Neural crest cell (in vitro differentiated cells): ENCODE results near the gene OXLD1. TPM values are rescaled to one million over a fixed set of nuclear protein-coding genes. Genes with fewer than 3 reads are reported as not detected.

Source experiments
- DNase-seq: peaks from one replicate; pipeline ENCODE4 v3.0.0; 2021; ENCODE audit warnings: low read depth, mixed read lengths, low spot score
- H3K27ac Mint-ChIP-seq: one replicate; pipeline ENCODE4 v1.8.0; 2021; ENCODE audit warnings: mild to moderate bottlenecking, mixed read lengths; ENCODE audit not compliant: unreplicated experiment
- H3K27me3 Mint-ChIP-seq: 2 replicates; pipeline ENCODE4 v1.8.0; 2021; ENCODE audit warnings: low read depth, mild to moderate bottlenecking, mixed read lengths
- H3K36me3 Mint-ChIP-seq: 2 replicates; pipeline ENCODE4 v1.8.0; 2021; ENCODE audit warnings: low read depth, mild to moderate bottlenecking, mixed read lengths
- H3K4me1 Mint-ChIP-seq: 2 replicates; pipeline ENCODE4 v1.8.0; 2021; ENCODE audit warnings: mixed read lengths
- H3K4me3 Mint-ChIP-seq: one replicate; pipeline ENCODE4 v1.8.0; 2021; ENCODE audit warnings: mild to moderate bottlenecking, mixed read lengths
- H3K9me3 Mint-ChIP-seq: 2 replicates; pipeline ENCODE4 v1.8.0; 2021; ENCODE audit warnings: mixed read lengths
- total RNA-seq: library from RNA; stranded (reverse); gene quantifications from 2 replicates; pipeline ENCODE4 v1.2.1, GENCODE V29; 2021
- TF ChIP-seq, protein P1 (sequence below): fragments of 200-600 bp; sonication (generic); conservative IDR thresholded peaks from 2 replicates; pipeline ENCODE4 v1.5.0; 2021; ENCODE audit warnings: antibody characterized with exemption, mild to moderate bottlenecking

Gene OXLD1
- total RNA-seq, 1 donor from 2014 or later = 28.2 TPM

DNA sequence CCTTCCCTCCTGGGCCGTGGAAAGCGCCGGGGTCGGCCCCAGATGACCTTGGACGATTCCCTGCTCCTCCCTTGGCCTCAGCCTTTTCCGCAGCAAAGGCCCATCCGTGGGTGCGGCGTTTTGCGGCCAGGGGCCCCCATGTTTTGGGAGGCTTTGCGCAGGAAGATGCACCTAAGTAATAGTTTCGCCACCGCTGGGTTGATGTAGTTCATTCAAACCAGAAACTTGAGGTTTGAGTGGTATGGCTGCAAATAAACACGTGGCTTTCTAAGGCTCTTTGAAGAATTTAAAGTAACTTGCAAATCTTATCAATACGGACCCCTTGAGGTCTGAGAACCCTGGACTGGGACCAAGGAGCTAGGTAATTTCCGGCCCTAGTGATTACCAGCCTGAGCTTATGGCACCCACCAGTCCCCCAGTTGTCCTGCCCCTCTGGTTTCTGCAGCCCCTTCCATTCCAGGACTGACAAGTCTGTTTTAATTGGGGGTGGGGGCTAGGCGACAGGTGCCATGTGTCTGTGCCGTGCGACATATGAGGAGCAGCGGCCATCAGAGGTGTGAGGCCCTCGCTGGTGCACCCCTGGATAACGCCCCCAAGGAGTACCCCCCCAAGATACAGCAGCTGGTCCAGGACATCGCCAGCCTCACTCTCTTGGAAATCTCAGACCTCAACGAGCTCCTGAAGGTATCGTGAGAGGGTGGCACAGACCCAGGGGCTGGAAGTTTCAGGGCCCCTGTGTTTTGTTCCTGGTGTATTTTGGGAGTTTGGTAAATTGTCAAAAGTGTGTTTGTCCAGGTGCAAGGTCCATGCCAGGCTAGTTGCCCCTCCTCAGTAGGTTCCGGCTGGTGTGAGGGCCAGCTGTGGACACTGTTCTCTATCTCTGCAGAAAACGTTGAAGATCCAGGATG lies 37.6 kb upstream of the OXLD1 start:
- no peaks in the 10 kb centered on the region for H3K9me3 Mint-ChIP-seq
- peaks cover 1% of the 10 kb centered on the region for H3K27me3 Mint-ChIP-seq
- H3K27ac Mint-ChIP-seq = no peak overlapping the region
- TF ChIP-seq, protein P1, sequence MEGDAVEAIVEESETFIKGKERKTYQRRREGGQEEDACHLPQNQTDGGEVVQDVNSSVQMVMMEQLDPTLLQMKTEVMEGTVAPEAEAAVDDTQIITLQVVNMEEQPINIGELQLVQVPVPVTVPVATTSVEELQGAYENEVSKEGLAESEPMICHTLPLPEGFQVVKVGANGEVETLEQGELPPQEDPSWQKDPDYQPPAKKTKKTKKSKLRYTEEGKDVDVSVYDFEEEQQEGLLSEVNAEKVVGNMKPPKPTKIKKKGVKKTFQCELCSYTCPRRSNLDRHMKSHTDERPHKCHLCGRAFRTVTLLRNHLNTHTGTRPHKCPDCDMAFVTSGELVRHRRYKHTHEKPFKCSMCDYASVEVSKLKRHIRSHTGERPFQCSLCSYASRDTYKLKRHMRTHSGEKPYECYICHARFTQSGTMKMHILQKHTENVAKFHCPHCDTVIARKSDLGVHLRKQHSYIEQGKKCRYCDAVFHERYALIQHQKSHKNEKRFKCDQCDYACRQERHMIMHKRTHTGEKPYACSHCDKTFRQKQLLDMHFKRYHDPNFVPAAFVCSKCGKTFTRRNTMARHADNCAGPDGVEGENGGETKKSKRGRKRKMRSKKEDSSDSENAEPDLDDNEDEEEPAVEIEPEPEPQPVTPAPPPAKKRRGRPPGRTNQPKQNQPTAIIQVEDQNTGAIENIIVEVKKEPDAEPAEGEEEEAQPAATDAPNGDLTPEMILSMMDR = no peak
- H3K36me3 Mint-ChIP-seq = peaks cover 11% of the 10 kb centered on the region
- H3K4me3 Mint-ChIP-seq = peak overlapping the region; percentile 90
- peaks cover 6% of the 10 kb centered on the region for H3K4me1 Mint-ChIP-seq
- no peak for DNase-seq

DNA sequence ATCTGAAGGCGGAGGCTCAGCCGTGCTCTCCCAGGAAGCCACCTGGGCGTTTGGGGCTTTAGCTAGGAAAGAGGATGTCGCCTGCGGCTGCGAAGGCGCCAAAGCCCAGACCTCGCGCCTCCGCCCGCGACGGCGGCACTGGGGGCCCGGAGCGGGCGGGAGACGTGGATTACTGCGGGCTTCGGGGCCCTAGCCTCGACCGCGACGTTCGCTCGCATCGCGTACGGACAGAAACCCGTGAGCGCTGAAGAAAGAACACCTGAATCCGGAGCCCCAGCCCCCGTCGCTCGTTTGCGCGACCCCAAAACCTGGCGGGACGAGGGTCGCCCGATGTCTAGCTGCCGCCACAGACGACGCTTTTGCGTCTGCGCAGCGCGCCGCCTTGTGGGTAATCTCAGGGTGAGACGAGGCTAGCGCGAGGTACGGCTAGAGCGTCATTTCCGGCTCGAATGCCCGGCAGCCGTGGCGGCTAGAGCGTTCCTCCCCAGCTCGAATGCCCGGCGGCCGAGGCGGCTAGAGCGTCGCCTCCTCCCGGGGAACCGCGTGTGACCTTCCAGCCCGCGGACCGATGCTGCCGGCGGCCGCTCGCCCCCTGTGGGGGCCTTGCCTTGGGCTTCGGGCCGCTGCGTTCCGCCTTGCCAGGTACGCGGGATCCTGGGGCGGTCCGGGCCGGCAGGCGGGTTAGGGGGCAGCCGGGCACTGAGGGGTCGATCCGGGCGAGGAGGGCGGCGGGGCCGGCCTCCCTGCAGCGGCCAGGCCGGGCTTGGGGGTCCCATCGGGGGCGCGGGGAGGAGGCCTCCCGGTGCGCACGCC lies 36.7 kb upstream of the OXLD1 start, which contains the start of gene MRPL12:
Gene MRPL12, plus strand, starts transcription at position 434 of the 813 bp plus-strand sequence. Its CDS starts 135 bp downstream, at position 569.
- H3K9me3 Mint-ChIP-seq = no peaks in the 10 kb centered on the region
- H3K4me1 Mint-ChIP-seq = peaks cover 6% of the 10 kb centered on the region
- peak within 1 kb of the TSS; percentile 96 for H3K4me3 Mint-ChIP-seq
- DNase-seq = peak; percentile 93
- H3K36me3 Mint-ChIP-seq = peaks cover 13% of the 10 kb centered on the region
- TF ChIP-seq, protein P1 = peak; percentile 45
- H3K27me3 Mint-ChIP-seq = no peaks in the 10 kb centered on the region
- peak within 1 kb of the TSS; percentile 96 for H3K27ac Mint-ChIP-seq

DNA sequence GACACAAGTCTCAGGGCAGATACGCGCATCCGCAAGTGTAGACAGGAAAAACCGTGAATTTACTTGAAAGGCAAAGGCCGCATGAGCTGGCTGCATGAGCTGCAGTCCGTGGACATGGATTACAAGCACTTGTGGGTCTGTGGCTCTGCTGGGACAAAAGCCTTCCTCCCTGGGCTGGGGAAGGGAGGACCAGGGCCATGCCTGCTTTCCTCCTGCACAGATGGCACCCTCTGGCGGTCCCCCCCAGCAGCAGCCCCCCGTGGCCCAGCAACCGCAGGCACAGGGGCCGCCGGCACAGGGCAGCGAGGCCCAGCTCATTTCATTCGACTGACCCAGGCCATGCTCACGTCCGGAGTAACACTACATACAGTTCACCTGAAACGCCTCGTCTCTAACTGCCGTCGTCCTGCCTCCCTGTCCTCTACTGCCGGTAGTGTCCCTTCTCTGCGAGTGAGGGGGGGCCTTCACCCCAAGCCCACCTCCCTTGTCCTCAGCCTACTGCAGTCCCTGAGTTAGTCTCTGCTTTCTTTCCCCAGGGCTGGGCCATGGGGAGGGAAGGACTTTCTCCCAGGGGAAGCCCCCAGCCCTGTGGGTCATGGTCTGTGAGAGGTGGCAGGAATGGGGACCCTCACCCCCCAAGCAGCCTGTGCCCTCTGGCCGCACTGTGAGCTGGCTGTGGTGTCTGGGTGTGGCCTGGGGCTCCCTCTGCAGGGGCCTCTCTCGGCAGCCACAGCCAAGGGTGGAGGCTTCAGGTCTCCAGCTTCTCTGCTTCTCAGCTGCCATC lies 35.1 kb upstream of the OXLD1 start:
- Mint-ChIP-seq H3K4me3 (peak overlapping the region; percentile 96), H3K27me3 (no peaks in the 10 kb centered on the region), H3K4me1 (peaks cover 6% of the 10 kb centered on the region), H3K9me3 (no peaks in the 10 kb centered on the region), H3K27ac (no peak overlapping the region), H3K36me3 (peaks cover 16% of the 10 kb centered on the region)
- TF ChIP-seq, protein P1 = no peak
- no peak for DNase-seq

DNA sequence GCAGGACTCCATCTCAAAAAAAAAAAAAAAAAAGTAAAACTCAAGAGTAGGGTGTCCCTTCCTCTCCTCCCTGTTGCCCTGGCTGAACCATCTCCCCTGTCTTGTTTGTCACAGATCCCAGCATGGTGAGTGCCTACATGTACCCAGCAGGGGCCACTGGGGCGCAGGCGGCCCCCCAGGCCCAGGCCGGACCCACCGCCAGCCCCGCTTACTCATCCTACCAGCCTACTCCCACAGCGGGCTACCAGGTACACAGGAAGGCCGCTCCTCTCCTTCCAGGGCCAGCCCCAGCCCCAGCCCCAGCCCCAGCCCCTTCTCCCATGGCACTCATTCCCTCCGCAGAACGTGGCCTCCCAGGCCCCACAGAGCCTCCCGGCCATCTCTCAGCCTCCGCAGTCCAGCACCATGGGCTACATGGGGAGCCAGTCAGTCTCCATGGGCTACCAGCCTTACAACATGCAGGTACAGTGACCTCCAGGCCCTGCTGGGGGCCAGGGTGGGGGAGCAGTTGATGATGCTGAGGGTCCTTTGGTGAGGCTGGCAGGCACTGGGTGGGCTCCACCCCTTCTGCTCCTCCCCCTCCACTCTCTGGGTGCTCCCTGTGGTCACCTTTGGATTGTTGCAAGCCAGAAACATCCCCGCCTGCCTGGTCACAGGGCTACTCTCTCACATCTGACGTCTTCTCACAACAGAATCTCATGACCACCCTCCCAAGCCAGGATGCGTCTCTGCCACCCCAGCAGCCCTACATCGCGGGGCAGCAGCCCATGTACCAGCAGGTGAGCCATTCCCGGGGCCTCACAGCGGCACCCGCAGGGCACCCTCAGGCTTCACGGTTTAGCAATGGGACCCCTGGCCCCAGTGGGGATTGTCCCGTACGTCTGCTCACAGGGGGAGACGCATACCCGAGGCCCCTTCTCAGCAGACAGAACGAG lies 34.2 kb upstream of the OXLD1 start:
- peaks cover 11% of the 10 kb centered on the region for H3K36me3 Mint-ChIP-seq
- no peak for DNase-seq
- H3K4me3 Mint-ChIP-seq = peak overlapping the region; percentile 68
- no peaks in the 10 kb centered on the region for H3K9me3 Mint-ChIP-seq
- no peaks in the 10 kb centered on the region for H3K27me3 Mint-ChIP-seq
- H3K27ac Mint-ChIP-seq = no peak overlapping the region
- H3K4me1 Mint-ChIP-seq = peaks cover 6% of the 10 kb centered on the region
- TF ChIP-seq, protein P1 = no peak
